ENCODE results near the gene NRXN3. TPM values are rescaled to one million over a fixed set of nuclear protein-coding genes. Genes with fewer than 3 reads are reported as not detected.

Gene NRXN3
- total and polyA plus RNA-seq, 2 donors (not counting 1 experiment from before 2014, with no cell fraction given): 0.83 to 34.6 TPM

DNA sequence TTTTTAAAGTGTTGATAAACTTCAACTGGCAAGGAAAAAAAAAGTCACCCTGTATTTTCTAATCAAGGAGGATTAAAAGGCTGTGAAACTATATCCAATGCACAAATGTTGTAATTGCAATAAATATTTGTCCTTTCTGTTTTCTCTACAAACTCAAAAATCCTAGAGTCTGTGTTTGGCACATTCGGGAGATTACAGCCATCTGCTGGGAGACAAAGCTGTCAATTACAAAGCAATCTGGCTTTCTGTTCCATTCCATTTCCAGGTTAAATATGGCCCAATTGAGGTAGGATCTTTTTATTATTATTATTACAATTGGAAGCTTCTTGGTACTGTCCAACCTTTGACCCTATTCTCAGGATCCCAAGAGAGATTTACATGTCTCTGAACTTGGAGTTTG, 1745.2 kb downstream of the NRXN3 start:
- Histone ChIP-seq H3K36me3 (ENCODE audit: control insufficient read depth, insufficient read depth, low read length) (no peaks in the 10 kb centered on the region), H3K27me3 (ENCODE audit: control insufficient read depth, insufficient read depth, low read length) (no peaks in the 10 kb centered on the region), H3K4me1 (ENCODE audit: control insufficient read depth, extremely low read depth, insufficient read depth, low read length) (no peaks in the 10 kb centered on the region), H2AFZ (ENCODE audit: low read length) (no peak overlapping the region), H3K9me3 (ENCODE audit: control insufficient read depth, insufficient read depth, low read depth, low read length) (no peaks in the 10 kb centered on the region), H3K4me3 (replicated peaks in 1 of 4; ENCODE audit: control extremely low read depth in 1 of 4, insufficient read depth in 1 of 4, low read depth in 3 of 4, low read length in 4 of 4) (no peak overlapping the region), H3K4me2 (ENCODE audit: extremely low read depth, insufficient read depth, low read length) (no peak overlapping the region), H3K27ac (ENCODE audit: insufficient read depth, low read length) (no peak overlapping the region), H3K79me2 (ENCODE audit: control insufficient read depth, insufficient read depth, low read length) (no peaks in the 10 kb centered on the region), H4K20me1 (ENCODE audit: control insufficient read depth, extremely low read depth, insufficient read depth, low read length) (no peaks in the 10 kb centered on the region), H3K9ac (ENCODE audit: insufficient read depth, low read length) (no peak overlapping the region)
- no peak for DNase-seq (ENCODE audit: low read depth in 2 of 2)
- TF ChIP-seq, protein P1, sequence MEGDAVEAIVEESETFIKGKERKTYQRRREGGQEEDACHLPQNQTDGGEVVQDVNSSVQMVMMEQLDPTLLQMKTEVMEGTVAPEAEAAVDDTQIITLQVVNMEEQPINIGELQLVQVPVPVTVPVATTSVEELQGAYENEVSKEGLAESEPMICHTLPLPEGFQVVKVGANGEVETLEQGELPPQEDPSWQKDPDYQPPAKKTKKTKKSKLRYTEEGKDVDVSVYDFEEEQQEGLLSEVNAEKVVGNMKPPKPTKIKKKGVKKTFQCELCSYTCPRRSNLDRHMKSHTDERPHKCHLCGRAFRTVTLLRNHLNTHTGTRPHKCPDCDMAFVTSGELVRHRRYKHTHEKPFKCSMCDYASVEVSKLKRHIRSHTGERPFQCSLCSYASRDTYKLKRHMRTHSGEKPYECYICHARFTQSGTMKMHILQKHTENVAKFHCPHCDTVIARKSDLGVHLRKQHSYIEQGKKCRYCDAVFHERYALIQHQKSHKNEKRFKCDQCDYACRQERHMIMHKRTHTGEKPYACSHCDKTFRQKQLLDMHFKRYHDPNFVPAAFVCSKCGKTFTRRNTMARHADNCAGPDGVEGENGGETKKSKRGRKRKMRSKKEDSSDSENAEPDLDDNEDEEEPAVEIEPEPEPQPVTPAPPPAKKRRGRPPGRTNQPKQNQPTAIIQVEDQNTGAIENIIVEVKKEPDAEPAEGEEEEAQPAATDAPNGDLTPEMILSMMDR (conservative IDR thresholded peaks at IDR 0.05 in 1 of 2, IDR thresholded peaks at IDR 0.05 in 1 of 2; ENCODE audit: low read depth in 1 of 2, low read length in 2 of 2): no peak
- no peak for TF ChIP-seq EZH2 (IDR thresholded peaks at IDR 0.05; ENCODE audit: low read length, missing control alignments)

GRCh38 chr14:79916281-79916680, 1746.1 kb downstream of the NRXN3 start:
- Histone ChIP-seq H3K36me3 (ENCODE audit: control insufficient read depth, insufficient read depth, low read length) (no peaks in the 10 kb centered on the region), H2AFZ (ENCODE audit: low read length) (no peak overlapping the region), H3K4me3 (replicated peaks in 1 of 4; ENCODE audit: control extremely low read depth in 1 of 4, insufficient read depth in 1 of 4, low read depth in 3 of 4, low read length in 4 of 4) (no peak overlapping the region), H3K27me3 (ENCODE audit: control insufficient read depth, insufficient read depth, low read length) (no peaks in the 10 kb centered on the region), H3K27ac (ENCODE audit: insufficient read depth, low read length) (no peak overlapping the region), H3K4me1 (ENCODE audit: control insufficient read depth, extremely low read depth, insufficient read depth, low read length) (no peaks in the 10 kb centered on the region), H3K9me3 (ENCODE audit: control insufficient read depth, insufficient read depth, low read depth, low read length) (no peaks in the 10 kb centered on the region), H3K4me2 (ENCODE audit: extremely low read depth, insufficient read depth, low read length) (no peak overlapping the region), H4K20me1 (ENCODE audit: control insufficient read depth, extremely low read depth, insufficient read depth, low read length) (no peaks in the 10 kb centered on the region), H3K9ac (ENCODE audit: insufficient read depth, low read length) (no peak overlapping the region), H3K79me2 (ENCODE audit: control insufficient read depth, insufficient read depth, low read length) (no peaks in the 10 kb centered on the region)
- TF ChIP-seq EZH2 (IDR thresholded peaks at IDR 0.05; ENCODE audit: low read length, missing control alignments): no peak
- TF ChIP-seq, protein P1 (conservative IDR thresholded peaks at IDR 0.05 in 1 of 2, IDR thresholded peaks at IDR 0.05 in 1 of 2; ENCODE audit: low read depth in 1 of 2, low read length in 2 of 2): no peak
- DNase-seq (ENCODE audit: low read depth in 2 of 2): no peak

GRCh38 chr14:79916892-79917291, 1746.7 kb downstream of the NRXN3 start:
- DNase-seq (ENCODE audit: low read depth in 2 of 2): no peak
- Histone ChIP-seq H3K36me3 (ENCODE audit: control insufficient read depth, insufficient read depth, low read length) (no peaks in the 10 kb centered on the region), H3K27ac (ENCODE audit: insufficient read depth, low read length) (no peak overlapping the region), H3K4me1 (ENCODE audit: control insufficient read depth, extremely low read depth, insufficient read depth, low read length) (no peaks in the 10 kb centered on the region), H3K27me3 (ENCODE audit: control insufficient read depth, insufficient read depth, low read length) (no peaks in the 10 kb centered on the region), H3K4me3 (replicated peaks in 1 of 4; ENCODE audit: control extremely low read depth in 1 of 4, insufficient read depth in 1 of 4, low read depth in 3 of 4, low read length in 4 of 4) (no peak overlapping the region), H3K79me2 (ENCODE audit: control insufficient read depth, insufficient read depth, low read length) (no peaks in the 10 kb centered on the region), H2AFZ (ENCODE audit: low read length) (no peak overlapping the region), H3K9ac (ENCODE audit: insufficient read depth, low read length) (no peak overlapping the region), H4K20me1 (ENCODE audit: control insufficient read depth, extremely low read depth, insufficient read depth, low read length) (no peaks in the 10 kb centered on the region), H3K4me2 (ENCODE audit: extremely low read depth, insufficient read depth, low read length) (no peak overlapping the region), H3K9me3 (ENCODE audit: control insufficient read depth, insufficient read depth, low read depth, low read length) (no peaks in the 10 kb centered on the region)
- no peak for TF ChIP-seq EZH2 (IDR thresholded peaks at IDR 0.05; ENCODE audit: low read length, missing control alignments)

All from fibroblast of lung (primary cell).